Measurements from ENCODE around the gene PODXL2. TPM values are rescaled to one million over a fixed set of nuclear protein-coding genes. Genes with fewer than 3 reads are reported as not detected.

The PODXL2 gene
- total RNA-seq, 1 donor from 2014 or later: 14.5 TPM

GRCh38 chr3:127646501-127647046 is 17.6 kb downstream of the PODXL2 start:
- Histone ChIP-seq H3K4me3 (ENCODE audit: insufficient read depth, low read depth, low read length) (no peak overlapping the region), H3K9me3 (ENCODE audit: insufficient read depth, low read depth, low read length) (no peaks in the 10 kb centered on the region), H4K20me1 (ENCODE audit: insufficient read depth, low read length) (no peaks in the 10 kb centered on the region), H3K27ac (ENCODE audit: low read depth, low read length) (no peak overlapping the region), H3K4me1 (ENCODE audit: insufficient read depth, low read length) (no peaks in the 10 kb centered on the region), H2AFZ (ENCODE audit: low read depth, low read length) (no peak overlapping the region), H3K27me3 (ENCODE audit: insufficient read depth, low read length) (no peaks in the 10 kb centered on the region), H3K4me2 (ENCODE audit: low read length) (no peak overlapping the region), H3K9ac (ENCODE audit: low read length) (no peak overlapping the region), H3K79me2 (ENCODE audit: insufficient read depth, low read length) (no peaks in the 10 kb centered on the region), H3K36me3 (ENCODE audit: insufficient read depth, low read length) (no peaks in the 10 kb centered on the region)
- peaks cover 8% of the 10 kb centered on the region for H3K27me3 Mint-ChIP-seq (ENCODE audit: low read depth, unreplicated experiment)
- DNase-seq (ENCODE audit: low read depth) (no peak), FAIRE-seq (no peak)
- no peaks in the 10 kb centered on the region for H3K4me1 Mint-ChIP-seq (ENCODE audit: low read depth, unreplicated experiment)
- H3K27ac Mint-ChIP-seq (ENCODE audit: unreplicated experiment): no peak overlapping the region
- H3K4me3 Mint-ChIP-seq (ENCODE audit: unreplicated experiment): no peak overlapping the region
- no peaks in the 10 kb centered on the region for H3K9me3 Mint-ChIP-seq (ENCODE audit: unreplicated experiment)
- H3K36me3 Mint-ChIP-seq (ENCODE audit: low read depth, unreplicated experiment): no peaks in the 10 kb centered on the region
- TF ChIP-seq CTCF (IDR thresholded peaks at IDR 0.05; ENCODE audit: insufficient read depth, low read depth, low read length): no peak

- Mint-ChIP-seq H3K27ac (ENCODE audit: unreplicated experiment) (no peak overlapping the region), H3K27me3 (ENCODE audit: low read depth, unreplicated experiment) (peaks cover 7% of the 10 kb centered on the region), H3K36me3 (ENCODE audit: low read depth, unreplicated experiment) (no peaks in the 10 kb centered on the region), H3K4me1 (ENCODE audit: low read depth, unreplicated experiment) (no peaks in the 10 kb centered on the region), H3K9me3 (ENCODE audit: unreplicated experiment) (no peaks in the 10 kb centered on the region), H3K4me3 (ENCODE audit: unreplicated experiment) (no peak overlapping the region)
- FAIRE-seq: no peak
- Histone ChIP-seq H3K79me2 (ENCODE audit: insufficient read depth, low read length) (no peaks in the 10 kb centered on the region), H2AFZ (ENCODE audit: low read depth, low read length) (no peak overlapping the region), H3K4me2 (ENCODE audit: low read length) (no peak overlapping the region), H3K4me1 (ENCODE audit: insufficient read depth, low read length) (no peaks in the 10 kb centered on the region), H3K27ac (ENCODE audit: low read depth, low read length) (no peak overlapping the region), H3K36me3 (ENCODE audit: insufficient read depth, low read length) (no peaks in the 10 kb centered on the region), H4K20me1 (ENCODE audit: insufficient read depth, low read length) (no peaks in the 10 kb centered on the region), H3K9me3 (ENCODE audit: insufficient read depth, low read depth, low read length) (no peaks in the 10 kb centered on the region), H3K27me3 (ENCODE audit: insufficient read depth, low read length) (no peaks in the 10 kb centered on the region), H3K9ac (ENCODE audit: low read length) (no peak overlapping the region), H3K4me3 (ENCODE audit: insufficient read depth, low read depth, low read length) (no peak overlapping the region)
- no peak for DNase-seq (ENCODE audit: low read depth)
- no peak for TF ChIP-seq CTCF (IDR thresholded peaks at IDR 0.05; ENCODE audit: insufficient read depth, low read depth, low read length)
- TF ChIP-seq EZH2 (IDR thresholded peaks at IDR 0.05; ENCODE audit: insufficient read depth, low read length): no peak
These were observed 18.3 kb downstream of the PODXL2 start for GRCh38 chr3:127647166-127647844.

- no peaks in the 10 kb centered on the region for H4K20me1 ChIP-seq (ENCODE audit: insufficient read depth, low read length)
- H3K4me1 Mint-ChIP-seq (ENCODE audit: low read depth, unreplicated experiment): no peaks in the 10 kb centered on the region
- H3K9ac ChIP-seq (ENCODE audit: low read length): no peak overlapping the region
- DNase-seq (ENCODE audit: low read depth) (no peak), FAIRE-seq (no peak)
- no peak overlapping the region for H3K4me2 ChIP-seq (ENCODE audit: low read length)
- H3K36me3 ChIP-seq (ENCODE audit: insufficient read depth, low read length): no peaks in the 10 kb centered on the region
- H3K9me3 ChIP-seq (ENCODE audit: insufficient read depth, low read depth, low read length): no peaks in the 10 kb centered on the region
- no peak overlapping the region for H3K27ac Mint-ChIP-seq (ENCODE audit: unreplicated experiment)
- no peak overlapping the region for H3K4me3 Mint-ChIP-seq (ENCODE audit: unreplicated experiment)
- TF ChIP-seq CTCF (IDR thresholded peaks at IDR 0.05; ENCODE audit: insufficient read depth, low read depth, low read length) (no peak), EZH2 (IDR thresholded peaks at IDR 0.05; ENCODE audit: insufficient read depth, low read length) (no peak)
- no peaks in the 10 kb centered on the region for H3K79me2 ChIP-seq (ENCODE audit: insufficient read depth, low read length)
- H3K4me1 ChIP-seq (ENCODE audit: insufficient read depth, low read length): no peaks in the 10 kb centered on the region
- no peaks in the 10 kb centered on the region for H3K36me3 Mint-ChIP-seq (ENCODE audit: low read depth, unreplicated experiment)
- H3K9me3 Mint-ChIP-seq (ENCODE audit: unreplicated experiment): no peaks in the 10 kb centered on the region
- H2AFZ ChIP-seq (ENCODE audit: low read depth, low read length): no peak overlapping the region
- H3K4me3 ChIP-seq (ENCODE audit: insufficient read depth, low read depth, low read length): no peak overlapping the region
- peaks cover 6% of the 10 kb centered on the region for H3K27me3 Mint-ChIP-seq (ENCODE audit: low read depth, unreplicated experiment)
- no peak overlapping the region for H3K27ac ChIP-seq (ENCODE audit: low read depth, low read length)
- H3K27me3 ChIP-seq (ENCODE audit: insufficient read depth, low read length): no peaks in the 10 kb centered on the region
These were observed 18.8 kb downstream of the PODXL2 start for GRCh38 chr3:127647845-127648204.

Data from astrocyte (in vitro differentiated cells and primary cell).